Suprapubic skin (tissue), 4 donors: ENCODE results near the gene TSHZ2. TPM values are rescaled to one million over a fixed set of nuclear protein-coding genes. Genes with fewer than 3 reads are reported as not detected.

Source experiments
- DNase-seq, 2 donors: peaks; one replicate each; pipeline ENCODE4 v3.0.0-alpha.2; 2019; ENCODE audit warnings: low spot score in 2 of 2
- H3K27ac ChIP-seq: fragments of 200-600 bp; sonication (generic); one replicate; pipeline ENCODE4 v1.5.1; 2019
- H3K27me3 ChIP-seq: fragments of 200-600 bp; sonication (generic); one replicate; pipeline ENCODE4 v1.5.1; 2019
- H3K36me3 ChIP-seq: fragments of 200-600 bp; sonication (generic); one replicate; pipeline ENCODE4 v1.5.1; 2019
- H3K4me1 ChIP-seq: fragments of 200-600 bp; sonication (generic); one replicate; pipeline ENCODE4 v1.5.1; 2019
- H3K4me3 ChIP-seq: fragments of 200-600 bp; sonication (generic); one replicate; pipeline ENCODE4 v1.5.1; 2019; ENCODE audit warnings: mild to moderate bottlenecking
- H3K9me3 ChIP-seq: fragments of 200-600 bp; sonication (generic); one replicate; pipeline ENCODE4 v1.5.1; 2019
- CTCF ChIP-seq, 2 donors: fragments of 200-600 bp in 1 of 2; fragments of 450-650 bp in 1 of 2; sonication (generic) in 1 of 2; IDR thresholded peaks; one replicate each; pipeline ENCODE4 v1.5.1; 2016 to 2019; ENCODE audit warnings: antibody characterized with exemption in 2 of 2, mild to moderate bottlenecking in 1 of 2, moderate library complexity in 1 of 2
- EP300 ChIP-seq: sonication (generic); formaldehyde crosslinking; IDR thresholded peaks from one replicate; pipeline ENCODE4 v1.6.1; 2017; ENCODE audit warnings: antibody characterized with exemption
- POLR2A ChIP-seq, 2 donors: fragments of 450-650 bp; IDR thresholded peaks; one replicate each; pipeline ENCODE4 v1.6.1; 2017; ENCODE audit warnings: antibody characterized with exemption in 2 of 2, mild to moderate bottlenecking in 2 of 2, moderate library complexity in 2 of 2
- POLR2AphosphoS5 ChIP-seq, 3 donors: sonication (generic); formaldehyde crosslinking; IDR thresholded peaks; one replicate each; pipeline ENCODE4 v1.6.1; 2017; ENCODE audit warnings: antibody characterized with exemption in 3 of 3
- WGBS: methylation state at CpG from one replicate; pipeline ENCODE4 v1.1.5; 2018; 5-methylcytosine and 5-hydroxymethylcytosine counted together
- total RNA-seq, 4 donors: library from RNA; depleted of rRNA; stranded (reverse); fragments of >200 nt; gene quantifications; one replicate each; pipeline ENCODE4 v1.1.0, GENCODE V29; 2016

TSHZ2 gene
- total RNA-seq, 4 donors from 2014 or later, result 10.2 to 24.7 (median 19.2) TPM

GRCh38 chr20:53141201-53142050 lies 169.3 kb downstream of the TSHZ2 start:
- no peaks in the 10 kb centered on the region for H3K36me3 ChIP-seq

GRCh38 chr20:53142225-53143127 lies 170.3 kb downstream of the TSHZ2 start:
- no peak for DNase-seq
- Histone ChIP-seq H3K4me3 (no peak overlapping the region), H3K27ac (no peak overlapping the region), H3K27me3 (no peaks in the 10 kb centered on the region), H3K4me1 (no peaks in the 10 kb centered on the region), H3K9me3 (no peaks in the 10 kb centered on the region), H3K36me3 (no peaks in the 10 kb centered on the region)
- no peak for TF ChIP-seq POLR2AphosphoS5 (IDR thresholded peaks at IDR 0.05)
- no peak for TF ChIP-seq CTCF (IDR thresholded peaks at IDR 0.05)
- TF ChIP-seq EP300, result no peak
- no peak for TF ChIP-seq POLR2A (IDR thresholded peaks at IDR 0.05)
- WGBS, result 77% methylated on average over 13 of the region's 13 CpGs

More at GRCh38 chr20:53141201-53142050, 169.3 kb downstream of the TSHZ2 start:
- no peak for DNase-seq
- H3K27ac ChIP-seq, result no peak overlapping the region
- H3K27me3 ChIP-seq, result no peaks in the 10 kb centered on the region
- no peaks in the 10 kb centered on the region for H3K9me3 ChIP-seq
- 80% methylated on average over 10 of the region's 11 CpGs for WGBS
- no peak for TF ChIP-seq CTCF (IDR thresholded peaks at IDR 0.05)
- TF ChIP-seq POLR2AphosphoS5 (IDR thresholded peaks at IDR 0.05), result no peak
- TF ChIP-seq POLR2A (IDR thresholded peaks at IDR 0.05), result no peak
- TF ChIP-seq EP300, result no peak
- H3K4me3 ChIP-seq, result no peak overlapping the region
- no peaks in the 10 kb centered on the region for H3K4me1 ChIP-seq

- Histone ChIP-seq H3K9me3 (no peaks in the 10 kb centered on the region), H3K36me3 (no peaks in the 10 kb centered on the region), H3K27me3 (no peaks in the 10 kb centered on the region), H3K4me1 (peaks cover 6% of the 10 kb centered on the region), H3K4me3 (no peak overlapping the region), H3K27ac (no peak overlapping the region)
- TF ChIP-seq POLR2A (IDR thresholded peaks at IDR 0.05) (no peak), EP300 (no peak), CTCF (IDR thresholded peaks at IDR 0.05) (no peak), POLR2AphosphoS5 (IDR thresholded peaks at IDR 0.05) (no peak)
- no peak for DNase-seq
- 91% methylated on average over 10 of the region's 10 CpGs for WGBS
These were observed 174.2 kb downstream of the TSHZ2 start for GRCh38 chr20:53146201-53146891.

GRCh38 chr20:53148771-53149147 lies 176.6 kb downstream of the TSHZ2 start:
- no peak overlapping the region for H3K4me3 ChIP-seq
- H3K4me1 ChIP-seq, result peaks cover 6% of the 10 kb centered on the region
- WGBS, result 54% methylated on average over 3 of the region's 3 CpGs
- H3K9me3 ChIP-seq, result no peaks in the 10 kb centered on the region
- TF ChIP-seq EP300, result no peak
- no peak for TF ChIP-seq POLR2A (IDR thresholded peaks at IDR 0.05)
- TF ChIP-seq CTCF (IDR thresholded peaks at IDR 0.05), result no peak
- no peak for TF ChIP-seq POLR2AphosphoS5 (IDR thresholded peaks at IDR 0.05)
- no peak for DNase-seq
- no peaks in the 10 kb centered on the region for H3K27me3 ChIP-seq
- H3K27ac ChIP-seq, result no peak overlapping the region
- H3K36me3 ChIP-seq, result no peaks in the 10 kb centered on the region
